OCI-LY7 (cell line): ENCODE measurements around the gene GABRD.

Experiments
- EZH2phosphoT487 ChIP-seq: fragments of 200-600 bp; sonication (generic); IDR thresholded peaks from 2 replicates; pipeline ENCODE4 v1.6.1; 2018; ENCODE audit warnings: low read depth, borderline replicate concordance, mild to moderate bottlenecking, mixed run types, antibody characterized with exemption, low read length, moderate library complexity, mixed read lengths
- TF ChIP-seq, protein P1 (sequence below): fragments of 200-600 bp; sonication (generic); conservative IDR thresholded peaks from 2 replicates; pipeline ENCODE4 v1.5.1; 2014; ENCODE audit warnings: mild to moderate bottlenecking, antibody characterized with exemption, low read length, moderate library complexity, mixed read lengths

- TF ChIP-seq, protein P1, sequence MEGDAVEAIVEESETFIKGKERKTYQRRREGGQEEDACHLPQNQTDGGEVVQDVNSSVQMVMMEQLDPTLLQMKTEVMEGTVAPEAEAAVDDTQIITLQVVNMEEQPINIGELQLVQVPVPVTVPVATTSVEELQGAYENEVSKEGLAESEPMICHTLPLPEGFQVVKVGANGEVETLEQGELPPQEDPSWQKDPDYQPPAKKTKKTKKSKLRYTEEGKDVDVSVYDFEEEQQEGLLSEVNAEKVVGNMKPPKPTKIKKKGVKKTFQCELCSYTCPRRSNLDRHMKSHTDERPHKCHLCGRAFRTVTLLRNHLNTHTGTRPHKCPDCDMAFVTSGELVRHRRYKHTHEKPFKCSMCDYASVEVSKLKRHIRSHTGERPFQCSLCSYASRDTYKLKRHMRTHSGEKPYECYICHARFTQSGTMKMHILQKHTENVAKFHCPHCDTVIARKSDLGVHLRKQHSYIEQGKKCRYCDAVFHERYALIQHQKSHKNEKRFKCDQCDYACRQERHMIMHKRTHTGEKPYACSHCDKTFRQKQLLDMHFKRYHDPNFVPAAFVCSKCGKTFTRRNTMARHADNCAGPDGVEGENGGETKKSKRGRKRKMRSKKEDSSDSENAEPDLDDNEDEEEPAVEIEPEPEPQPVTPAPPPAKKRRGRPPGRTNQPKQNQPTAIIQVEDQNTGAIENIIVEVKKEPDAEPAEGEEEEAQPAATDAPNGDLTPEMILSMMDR = no peak
- no peak for TF ChIP-seq EZH2phosphoT487
These were observed 5.3 kb downstream of the GABRD start for GRCh38 chr1:2024451-2024850.
